AG20443 (cell line): Measurements from ENCODE around the gene PTPRM.
"Not testable (repeated sequence)": the region's sequence is repeated elsewhere in the genome, so short reads cannot be mapped to it uniquely, and the experiment has no call there.

ENCODE experiments used
- DNase-seq: peaks from one replicate; pipeline ENCODE4 v3.0.0; 2012; ENCODE audit warnings: low spot score, mixed read lengths

The PTPRM gene

DNA sequence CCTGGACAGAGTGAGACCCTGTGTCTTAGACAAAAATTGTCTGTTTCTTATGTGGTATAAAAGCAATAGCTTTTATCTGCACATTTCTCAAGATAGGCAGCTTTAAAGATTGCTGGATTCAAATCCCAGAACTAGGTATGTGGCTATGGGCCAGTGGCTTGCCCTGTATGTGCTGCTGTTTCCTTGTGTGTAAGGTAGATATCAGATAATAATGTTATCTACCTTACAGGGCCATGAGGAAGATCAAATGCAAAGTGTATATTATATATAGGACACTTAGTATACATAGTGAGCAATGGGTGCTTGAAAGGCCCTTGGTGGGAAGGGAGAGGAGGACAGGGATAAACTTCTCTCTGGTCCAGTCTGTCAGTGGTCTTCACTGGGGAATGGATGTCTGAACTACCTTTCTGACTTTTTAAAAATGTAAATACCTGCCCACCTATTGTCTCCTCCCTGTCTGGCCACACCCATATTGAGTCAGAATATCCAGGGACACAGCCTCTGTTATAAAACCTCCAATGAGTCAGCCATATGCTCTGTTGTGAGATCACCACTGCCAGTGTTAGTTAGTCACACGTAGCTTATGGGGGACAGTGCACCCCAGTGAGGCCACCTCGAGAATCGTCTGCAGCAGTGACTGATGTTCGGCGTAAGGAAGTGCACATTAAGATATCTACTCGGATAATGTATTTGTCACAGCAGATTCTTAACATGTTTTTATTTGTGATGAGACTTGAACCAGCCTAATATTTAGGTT is 383.4 kb downstream of the PTPRM start:
- DNase-seq: peak; percentile 37

DNA sequence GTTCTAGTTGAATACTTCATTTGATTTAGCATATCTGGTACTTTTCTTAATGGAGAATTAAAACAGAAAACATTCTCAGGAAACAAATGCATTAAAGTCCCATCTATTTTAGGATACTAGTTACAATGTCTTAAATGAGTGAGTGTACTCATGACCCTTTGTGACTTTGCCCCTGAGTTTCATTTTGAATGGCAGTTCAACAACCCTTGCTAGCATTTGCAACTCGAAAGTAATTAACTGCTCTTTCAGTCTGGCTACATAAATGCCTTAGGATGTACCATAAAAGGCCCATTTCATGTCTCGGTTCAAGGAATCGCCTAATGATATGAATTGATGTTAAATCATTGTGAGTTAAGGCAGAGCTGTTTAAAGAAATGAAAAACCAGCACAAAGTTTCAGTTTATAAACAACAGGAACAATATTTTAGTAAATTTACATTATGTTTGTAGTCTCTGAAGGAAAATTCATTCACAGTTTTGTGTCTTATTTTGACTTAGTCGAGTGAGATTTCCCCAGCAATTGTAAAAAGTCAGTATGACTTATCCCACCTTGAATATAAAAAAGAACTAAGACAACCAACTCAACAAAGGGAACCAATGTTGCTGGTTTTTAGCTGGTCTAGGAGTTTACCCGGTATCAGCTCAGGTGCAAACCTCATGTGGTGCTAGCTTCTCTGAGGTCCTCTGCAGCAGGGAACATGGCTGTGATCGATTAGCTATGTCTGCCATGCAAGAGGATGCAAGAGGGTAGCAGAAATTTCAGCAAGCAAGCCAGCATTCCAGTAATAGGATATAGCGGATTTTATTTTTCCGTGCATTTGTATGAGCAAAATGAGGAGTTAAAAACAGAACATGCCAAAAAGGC is 386.2 kb downstream of the PTPRM start:
- no peak for DNase-seq

DNA sequence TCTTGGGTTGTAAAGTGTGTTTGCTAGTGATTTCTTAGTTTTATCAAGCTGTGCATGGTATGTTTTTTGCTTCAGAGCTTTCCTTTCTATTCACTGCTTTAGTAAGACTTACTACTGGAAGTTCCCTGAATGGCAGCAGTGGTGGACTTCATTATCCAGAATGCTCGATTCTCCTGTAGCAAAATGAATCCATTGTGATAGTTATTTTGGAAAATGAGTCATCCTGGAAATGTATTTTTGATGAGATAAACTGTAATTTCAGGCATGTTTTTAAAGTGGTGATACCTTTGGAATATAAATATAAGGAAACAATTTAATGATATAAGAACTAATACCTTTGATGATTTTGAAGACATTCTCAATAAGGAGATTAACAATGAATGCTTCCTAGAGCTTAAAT is 387.1 kb downstream of the PTPRM start:
- no peak for DNase-seq

DNA sequence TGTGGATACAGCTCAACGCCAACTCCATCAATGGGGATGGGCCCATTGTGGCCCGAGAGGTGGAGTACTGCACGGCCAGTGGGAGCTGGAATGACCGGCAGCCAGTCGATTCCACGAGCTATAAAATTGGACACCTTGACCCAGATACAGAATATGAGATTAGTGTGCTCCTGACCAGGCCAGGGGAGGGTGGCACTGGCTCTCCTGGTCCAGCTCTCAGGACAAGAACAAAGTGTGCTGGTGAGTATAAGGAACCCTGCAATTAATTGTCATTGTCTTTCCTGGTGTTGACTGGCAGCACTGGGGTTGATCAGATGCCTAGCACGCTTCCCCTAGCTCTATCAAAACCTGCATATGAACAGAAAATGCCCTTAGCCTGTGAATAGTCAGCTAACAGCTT is 388.1 kb downstream of the PTPRM start:
- DNase-seq: no peak

DNA sequence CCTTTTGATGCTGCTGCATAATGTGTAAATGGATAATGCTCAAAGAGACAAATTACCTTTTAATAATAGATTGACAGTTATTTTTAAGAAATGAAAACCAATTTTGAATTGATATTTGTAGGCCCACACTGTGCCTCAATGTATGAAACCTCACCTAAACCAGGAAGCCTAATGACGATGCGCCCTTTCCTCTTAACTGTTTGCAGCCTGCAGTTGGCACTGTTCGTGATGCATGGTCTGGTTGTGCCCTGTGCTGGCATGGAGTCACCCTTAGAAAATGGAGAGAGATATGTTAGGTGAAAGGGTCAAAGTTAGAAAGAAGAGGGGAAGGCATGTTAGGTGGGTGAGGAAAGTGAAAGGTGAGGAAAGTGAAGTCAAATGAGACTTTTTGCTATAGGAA is 390.2 kb downstream of the PTPRM start:
- no peak for DNase-seq

DNA sequence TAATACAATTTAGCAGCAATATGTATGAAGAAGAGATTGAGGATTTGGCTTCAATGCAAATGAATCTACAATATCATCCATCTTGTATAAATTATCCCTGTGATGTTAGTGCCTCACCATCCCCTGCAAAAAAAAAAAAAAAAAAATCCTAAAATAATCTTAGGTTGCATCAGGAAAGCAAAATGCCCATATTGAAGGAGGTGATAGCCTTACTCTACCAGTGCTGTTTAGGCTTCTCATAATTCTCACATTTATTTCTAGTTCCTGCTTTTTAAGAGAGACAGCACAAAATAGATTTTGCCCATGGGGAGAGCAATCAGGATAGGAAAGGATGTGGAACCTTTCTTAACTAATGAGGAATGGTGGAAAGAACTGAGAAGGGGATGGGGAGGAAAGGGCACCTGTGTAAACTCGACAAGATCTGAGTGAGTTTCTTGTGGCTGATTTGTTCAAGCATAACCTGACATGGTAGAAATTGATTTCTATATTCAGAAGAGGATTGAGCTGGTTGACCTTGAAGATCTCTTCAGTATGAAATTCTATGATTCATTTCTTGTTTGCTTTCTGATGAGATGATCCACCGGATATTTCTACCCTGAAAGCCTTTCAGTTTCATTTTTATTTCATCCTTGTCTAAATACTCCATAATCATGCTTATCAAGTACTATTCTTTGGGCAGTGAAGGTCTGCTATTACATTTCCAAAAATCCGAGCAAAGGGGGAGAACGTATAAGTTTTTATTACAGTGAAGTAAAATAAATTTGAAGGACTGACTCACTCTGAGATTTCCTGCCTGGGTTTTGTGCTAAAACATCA is 391.2 kb downstream of the PTPRM start:
- no peak for DNase-seq

DNA sequence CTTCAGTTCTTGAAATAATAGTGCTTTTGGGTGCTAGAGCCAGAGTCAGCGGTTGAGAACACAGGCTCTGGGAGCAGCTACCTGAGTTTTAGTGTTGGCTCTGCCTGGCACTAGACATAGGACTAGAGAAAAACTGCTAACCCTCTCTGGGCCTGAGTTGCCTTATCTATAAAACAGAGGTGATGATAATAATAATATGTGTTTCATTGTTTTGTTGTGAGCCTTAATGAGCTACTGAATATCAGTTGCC is 391.7 kb downstream of the PTPRM start:
- no peak for DNase-seq

DNA sequence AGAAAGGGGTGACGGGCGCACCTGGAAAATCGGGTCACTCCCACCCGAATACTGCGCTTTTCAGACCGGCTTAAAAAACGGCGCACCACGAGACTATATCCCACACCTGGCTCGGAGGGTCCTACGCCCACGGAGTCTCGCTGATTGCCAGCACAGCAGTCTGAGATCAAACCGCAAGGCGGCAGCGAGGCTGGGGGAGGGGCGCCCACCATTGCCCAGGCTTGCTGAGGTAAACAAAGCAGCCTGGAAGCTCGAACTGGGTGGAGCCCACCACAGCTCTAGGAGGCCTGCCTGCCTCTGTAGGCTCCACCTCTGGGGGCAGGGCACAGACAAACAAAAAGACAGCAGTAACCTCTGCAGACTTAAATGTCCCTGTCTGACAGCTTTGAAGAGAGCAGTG is 399.6 kb downstream of the PTPRM start:
- DNase-seq: not testable (repeated sequence)

DNA sequence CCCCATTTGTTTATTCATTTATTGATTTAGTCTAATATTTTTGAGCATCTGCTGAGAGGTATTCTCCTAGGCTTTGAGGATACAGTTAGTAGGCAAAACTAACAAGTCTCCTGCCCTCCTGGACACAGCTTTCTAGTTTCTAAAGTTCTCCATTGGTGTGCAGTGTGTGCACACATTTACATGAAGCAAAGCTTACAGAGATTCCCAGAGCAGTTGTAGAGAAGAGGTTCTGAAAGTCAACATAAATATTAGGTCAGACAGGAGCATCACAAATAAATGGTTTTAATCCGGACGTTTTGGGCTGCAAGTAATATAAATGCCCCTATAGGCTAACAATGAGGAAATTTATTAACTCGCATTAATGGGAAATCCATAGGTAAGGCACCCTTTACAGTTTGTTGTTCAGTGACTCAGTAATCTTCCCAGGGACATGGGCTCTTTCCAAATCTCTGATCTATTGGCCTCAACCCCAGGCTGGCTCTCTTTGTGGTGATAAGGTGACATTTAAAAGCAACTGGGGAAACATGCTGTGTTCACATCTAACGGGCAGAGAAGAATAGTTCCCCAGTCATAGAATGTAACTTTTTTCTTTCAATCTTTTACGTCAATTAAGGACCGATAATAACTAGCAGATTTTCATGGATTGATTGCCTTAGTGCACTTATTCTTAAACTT is 407.2 kb downstream of the PTPRM start:
- no peak for DNase-seq

DNA sequence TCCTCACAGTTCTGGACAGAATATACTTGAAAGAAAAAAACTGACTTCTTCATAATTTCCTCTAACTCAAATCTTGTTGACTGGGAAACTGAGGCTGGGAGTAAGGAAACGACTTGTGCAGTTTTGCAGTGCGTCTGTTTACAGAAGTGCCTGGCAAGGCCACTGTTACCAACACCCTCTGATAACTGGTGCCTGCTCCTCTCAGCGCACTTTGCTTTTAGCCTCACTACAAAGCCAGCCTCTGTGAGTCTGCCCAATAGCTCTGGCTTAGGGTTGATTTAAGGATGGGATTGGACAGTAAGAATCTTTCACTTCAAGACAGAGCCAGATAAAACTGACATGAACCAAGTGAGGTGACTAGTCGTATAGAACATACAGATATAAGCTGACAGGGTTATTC is 410.8 kb downstream of the PTPRM start:
- DNase-seq: no peak

DNA sequence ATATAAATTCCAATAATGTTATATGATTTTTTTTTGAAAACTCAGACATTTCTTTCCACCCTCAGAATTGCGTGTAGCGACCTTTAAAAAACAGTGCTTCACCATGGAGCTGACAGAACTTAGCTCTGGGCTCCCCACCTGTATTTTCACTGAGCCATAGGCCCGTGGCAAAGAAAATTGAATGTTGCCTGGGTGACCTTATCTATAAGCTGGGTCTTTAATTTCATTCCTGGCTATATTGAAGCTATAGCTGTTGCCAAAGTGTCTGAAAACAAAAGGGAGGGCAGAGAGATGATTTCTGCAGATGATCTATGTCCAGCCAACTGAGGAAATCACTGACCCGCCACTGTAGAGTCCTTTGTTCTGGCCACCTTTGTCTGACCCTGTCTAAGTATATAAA is 411.7 kb downstream of the PTPRM start:
- DNase-seq: no peak

DNA sequence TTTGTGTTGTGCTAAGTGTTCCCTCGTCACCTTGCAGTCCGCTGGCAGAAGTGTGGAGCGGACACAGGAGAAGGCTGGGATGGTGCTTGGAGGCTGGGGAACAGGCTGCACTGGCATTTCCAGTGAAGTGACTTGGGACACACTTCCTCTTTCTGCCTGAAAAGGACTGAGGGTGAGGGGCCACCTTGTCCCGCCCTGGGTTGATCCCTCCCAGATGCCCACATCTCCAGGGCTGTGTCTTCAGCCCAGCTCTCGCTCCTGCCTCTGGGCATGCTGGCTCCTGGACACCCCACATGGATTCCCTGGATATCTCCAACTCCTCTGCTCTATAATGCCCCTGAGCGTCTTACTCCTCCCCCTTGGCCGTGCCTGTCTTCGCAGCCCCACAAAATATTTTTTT is 412.6 kb downstream of the PTPRM start:
- DNase-seq: no peak

DNA sequence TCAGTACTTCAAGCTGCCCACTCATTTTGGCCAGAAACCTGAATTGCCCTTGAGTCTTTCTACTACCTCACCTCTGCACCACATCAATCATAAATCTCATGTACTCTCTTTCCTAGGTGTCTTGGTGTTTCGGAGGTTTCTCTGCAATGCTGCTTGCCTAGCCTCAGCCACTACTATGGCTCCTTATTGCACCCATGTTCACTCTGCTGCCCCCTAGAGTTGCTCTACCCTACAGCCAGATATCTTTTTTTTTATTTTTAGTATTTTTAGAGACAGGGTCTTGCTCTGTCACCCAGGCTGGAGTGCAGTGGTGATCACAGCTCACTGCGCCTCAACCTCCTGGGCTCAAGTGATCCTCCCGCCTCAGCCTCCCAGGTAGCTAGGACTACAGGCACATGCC is 413.0 kb downstream of the PTPRM start:
- no peak for DNase-seq

DNA sequence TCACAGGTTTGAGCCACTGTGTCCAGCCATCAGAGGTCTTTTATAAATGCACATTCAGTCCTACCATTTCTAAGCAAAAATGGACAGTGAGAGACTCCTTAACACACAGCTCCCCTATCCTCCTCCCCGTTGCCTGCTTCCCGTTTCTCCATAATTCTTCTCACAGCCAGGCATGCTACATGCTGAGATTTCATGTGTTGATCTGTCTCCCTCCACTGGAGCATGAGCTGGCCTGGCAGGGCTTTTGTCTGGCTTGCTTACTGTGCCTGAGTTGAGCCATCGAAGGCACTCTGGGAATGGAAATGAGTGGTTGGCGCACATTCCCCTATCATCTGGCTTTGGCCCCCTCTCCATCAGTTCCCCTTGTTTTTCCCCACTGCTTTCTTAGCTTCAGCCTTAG is 413.5 kb downstream of the PTPRM start:
- no peak for DNase-seq

DNA sequence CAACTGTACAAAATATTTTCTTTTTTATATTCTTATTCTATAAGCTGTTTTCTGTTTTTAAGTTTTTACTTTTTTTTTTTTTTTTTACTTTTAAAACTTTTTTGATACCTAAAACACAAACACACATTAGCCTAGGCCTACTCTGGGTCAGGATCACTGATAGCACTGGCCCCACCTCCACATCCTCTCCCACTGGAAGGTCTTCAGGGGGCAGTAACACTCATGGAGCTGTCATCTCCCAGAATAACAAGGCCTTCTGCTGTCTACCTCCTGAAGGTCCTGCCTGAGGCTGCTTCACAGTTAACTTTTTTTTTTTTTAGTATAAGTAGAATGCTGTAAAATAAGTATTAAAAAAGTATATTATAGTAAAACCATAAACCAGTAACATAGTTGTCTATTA is 415.1 kb downstream of the PTPRM start:
- DNase-seq: no peak

DNA sequence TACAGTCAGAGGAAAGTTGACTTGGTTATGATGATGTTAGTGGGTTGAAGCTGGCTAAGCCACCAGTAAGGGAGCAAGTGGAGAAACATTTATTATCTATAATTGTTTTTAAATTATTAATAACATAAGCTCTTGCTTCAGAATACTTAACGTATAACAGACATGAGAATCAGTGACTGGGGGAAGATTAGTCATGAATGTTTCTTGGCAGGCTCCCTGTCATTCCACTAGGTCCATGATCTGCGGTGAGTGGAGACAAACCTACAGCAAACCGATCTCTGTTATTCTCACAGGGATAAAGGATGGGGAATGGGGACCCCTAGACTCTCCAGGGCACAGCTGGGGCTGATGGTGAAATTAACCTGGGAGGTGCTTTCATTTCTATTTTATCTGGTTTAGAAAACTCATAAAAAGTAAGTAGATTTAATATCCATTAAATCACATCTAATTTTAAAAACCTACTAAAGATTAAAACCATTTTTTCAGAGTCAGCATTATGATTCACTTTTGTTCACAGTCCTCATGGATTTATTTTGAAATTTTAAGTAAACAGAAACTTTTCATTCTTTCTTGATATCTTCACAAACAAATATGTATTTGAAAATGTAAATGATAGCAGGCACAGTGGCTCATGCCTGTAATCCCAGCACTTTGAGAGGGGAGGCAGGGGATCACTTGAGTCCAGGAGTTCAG is 420.3 kb downstream of the PTPRM start:
- peak; percentile 59 for DNase-seq

DNA sequence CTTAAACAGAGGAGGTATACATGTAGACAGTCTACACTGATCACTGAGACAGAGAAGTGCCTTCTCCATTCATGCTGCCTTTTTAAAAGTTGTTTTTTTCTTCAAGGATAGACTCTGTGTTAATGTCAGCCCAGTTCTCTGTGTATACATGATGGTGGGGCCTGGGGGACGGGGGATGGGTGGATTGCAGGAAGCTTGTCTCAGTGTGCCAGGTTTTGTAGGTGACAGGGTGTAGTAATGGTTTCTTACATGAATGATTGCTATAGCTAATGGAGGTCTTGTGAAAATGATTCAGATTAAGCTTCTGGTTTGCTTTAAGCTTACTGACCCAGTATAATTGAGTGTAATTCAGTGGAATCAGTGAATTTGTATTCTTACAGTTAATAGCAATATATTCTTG is 423.6 kb downstream of the PTPRM start:
- DNase-seq: no peak

DNA sequence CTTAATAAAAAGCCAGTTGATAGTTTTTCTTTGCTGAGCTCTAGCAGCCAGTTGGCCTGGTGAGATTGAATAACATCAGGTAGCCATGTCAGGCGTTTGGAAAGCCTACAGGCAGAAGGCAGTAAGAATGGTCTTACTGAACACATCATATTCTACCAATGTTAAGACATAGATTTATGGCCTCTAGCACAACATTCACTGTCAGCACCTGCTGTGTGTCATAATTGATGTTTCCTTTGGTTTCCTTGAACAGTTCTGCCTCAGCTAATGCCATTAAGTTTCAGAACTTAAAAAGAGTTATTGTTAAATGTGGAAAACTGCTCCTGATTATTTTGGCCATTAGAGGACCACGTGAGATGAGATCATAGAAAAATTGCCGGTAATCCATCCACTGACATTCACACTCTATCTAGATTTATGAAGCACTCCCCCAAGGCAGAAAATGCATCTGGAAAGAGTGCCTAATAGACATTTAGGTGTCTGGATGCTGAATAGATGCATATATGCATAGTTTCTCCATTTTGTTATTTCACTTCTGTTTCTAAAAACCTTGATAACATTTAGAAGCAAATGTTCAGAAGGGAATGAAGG is 434.7 kb downstream of the PTPRM start:
- no peak for DNase-seq

DNA sequence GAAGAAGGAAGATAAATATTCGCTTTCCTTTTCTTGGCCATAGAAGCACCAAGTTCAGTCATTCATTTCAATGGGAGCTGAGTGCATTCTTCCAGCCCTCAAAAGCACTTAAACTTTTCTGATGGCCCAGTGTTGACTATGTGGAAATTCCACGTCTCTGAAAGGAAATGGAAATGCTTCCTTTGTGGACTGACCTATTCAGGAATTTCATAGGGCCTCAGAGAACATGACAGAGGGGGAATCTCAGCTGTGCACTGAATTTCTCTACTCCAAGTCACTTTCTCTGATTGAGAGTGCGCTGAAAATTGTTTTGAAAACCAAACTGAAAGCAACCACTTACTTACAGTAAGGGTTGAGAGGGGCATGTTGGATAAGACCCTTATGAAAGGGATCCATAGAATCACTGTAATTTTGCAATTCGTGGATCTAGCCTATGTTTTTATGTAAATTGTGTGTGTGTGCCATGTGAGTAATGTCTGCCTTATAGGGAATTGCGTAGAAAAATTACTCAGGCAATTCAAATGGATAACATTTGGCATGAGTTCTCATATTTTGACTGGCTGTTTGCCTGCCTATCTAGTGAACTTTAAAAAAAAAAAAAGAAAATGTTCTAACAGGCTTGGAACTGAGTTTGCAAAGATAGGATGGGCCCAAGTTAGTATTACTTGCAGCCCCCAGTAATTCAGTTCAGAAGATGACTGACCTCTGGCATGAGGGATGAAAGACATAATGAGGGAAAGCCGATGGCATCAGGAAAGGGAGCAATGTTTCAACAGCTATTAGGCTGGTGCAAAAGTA is 437.0 kb downstream of the PTPRM start:
- no peak for DNase-seq

DNA sequence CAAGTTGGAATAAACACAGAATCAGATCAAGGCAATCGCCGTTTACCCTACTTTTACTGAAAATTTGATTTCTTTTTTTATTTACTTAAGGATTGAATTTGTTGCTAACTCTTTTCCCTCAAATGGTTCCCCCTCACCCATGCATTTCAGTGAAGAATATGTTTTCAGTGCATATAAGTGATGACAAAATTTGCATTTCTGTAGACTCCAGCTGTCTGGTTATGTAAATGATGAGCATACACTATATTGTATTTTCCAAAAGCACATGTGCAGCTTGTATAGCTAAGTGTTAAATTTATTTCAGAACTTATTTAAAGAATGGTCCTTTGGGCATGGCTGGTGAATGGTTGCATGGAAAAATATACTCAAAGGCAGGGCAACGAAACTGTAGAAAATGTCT is 437.7 kb downstream of the PTPRM start:
- DNase-seq: no peak
